Neural cell (in vitro differentiated cells): Measurements from ENCODE around the gene RUBCNL.

Source experiments
- CTCF ChIP-seq: fragments of 450-650 bp; IDR thresholded peaks from 2 replicates; pipeline ENCODE4 v1.5.1; 2014; ENCODE audit warnings: antibody characterized with exemption, mild to moderate bottlenecking, moderate library complexity; ENCODE audit not compliant: poor library complexity, severe bottlenecking
- EP300 ChIP-seq: fragments of 450-650 bp; conservative IDR thresholded peaks from 2 replicates; pipeline ENCODE4 v1.6.1; 2014; ENCODE audit warnings: antibody characterized with exemption, mild to moderate bottlenecking, moderate library complexity; ENCODE audit not compliant: poor library complexity, severe bottlenecking
- EZH2 ChIP-seq: fragments of 200-600, 300-800 bp; shearing (Covaris generic), sonication (generic); IDR thresholded peaks from 2 replicates; pipeline ENCODE4 v1.6.1; 2014; ENCODE audit warnings: antibody characterized with exemption, low read length, borderline replicate concordance, mild to moderate bottlenecking; ENCODE audit not compliant: insufficient read depth, poor library complexity, severe bottlenecking
- MXI1 ChIP-seq: fragments of 450-650 bp; conservative IDR thresholded peaks from 2 replicates; pipeline ENCODE4 v1.6.1; 2014; ENCODE audit warnings: antibody characterized with exemption, mild to moderate bottlenecking; ENCODE audit not compliant: poor library complexity, severe bottlenecking
- POLR2AphosphoS5 ChIP-seq: IDR thresholded peaks from 2 replicates; pipeline ENCODE4 v1.6.1; 2012
- RAD21 ChIP-seq: fragments of 450-650 bp; conservative IDR thresholded peaks from 2 replicates; pipeline ENCODE4 v1.6.1; 2014; ENCODE audit warnings: antibody characterized with exemption, mild to moderate bottlenecking, moderate library complexity
- TAF1 ChIP-seq: IDR thresholded peaks from 2 replicates; pipeline ENCODE4 v1.6.1; 2012; ENCODE audit warnings: low read depth
- TF ChIP-seq, protein P1 (sequence below): IDR thresholded peaks from 2 replicates; pipeline ENCODE4 v1.6.1; 2012; ENCODE audit warnings: borderline replicate concordance

DNA sequence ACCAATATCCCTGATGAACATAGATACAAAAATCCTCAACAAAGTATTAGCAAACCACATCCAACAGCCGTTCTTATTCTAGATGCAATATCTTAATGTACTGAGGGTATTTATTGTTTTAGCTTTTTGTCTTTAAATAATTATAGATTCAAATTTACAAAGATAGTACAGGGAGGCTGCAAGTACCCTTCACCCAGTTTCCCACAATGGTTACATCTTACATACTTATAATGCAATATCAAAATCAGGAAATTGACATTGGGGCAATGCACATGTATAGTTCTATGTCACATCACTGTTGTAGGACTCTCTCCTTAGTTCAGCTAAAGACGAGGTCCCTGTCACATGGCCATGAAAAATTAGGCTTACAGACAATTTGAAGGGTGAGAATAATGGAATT, 75.8 kb downstream of the RUBCNL start:
- TF ChIP-seq CTCF (no peak), EZH2 (no peak), POLR2AphosphoS5 (no peak), EP300 (no peak), RAD21 (no peak), TAF1 (no peak), MXI1 (no peak)
- TF ChIP-seq, protein P1, sequence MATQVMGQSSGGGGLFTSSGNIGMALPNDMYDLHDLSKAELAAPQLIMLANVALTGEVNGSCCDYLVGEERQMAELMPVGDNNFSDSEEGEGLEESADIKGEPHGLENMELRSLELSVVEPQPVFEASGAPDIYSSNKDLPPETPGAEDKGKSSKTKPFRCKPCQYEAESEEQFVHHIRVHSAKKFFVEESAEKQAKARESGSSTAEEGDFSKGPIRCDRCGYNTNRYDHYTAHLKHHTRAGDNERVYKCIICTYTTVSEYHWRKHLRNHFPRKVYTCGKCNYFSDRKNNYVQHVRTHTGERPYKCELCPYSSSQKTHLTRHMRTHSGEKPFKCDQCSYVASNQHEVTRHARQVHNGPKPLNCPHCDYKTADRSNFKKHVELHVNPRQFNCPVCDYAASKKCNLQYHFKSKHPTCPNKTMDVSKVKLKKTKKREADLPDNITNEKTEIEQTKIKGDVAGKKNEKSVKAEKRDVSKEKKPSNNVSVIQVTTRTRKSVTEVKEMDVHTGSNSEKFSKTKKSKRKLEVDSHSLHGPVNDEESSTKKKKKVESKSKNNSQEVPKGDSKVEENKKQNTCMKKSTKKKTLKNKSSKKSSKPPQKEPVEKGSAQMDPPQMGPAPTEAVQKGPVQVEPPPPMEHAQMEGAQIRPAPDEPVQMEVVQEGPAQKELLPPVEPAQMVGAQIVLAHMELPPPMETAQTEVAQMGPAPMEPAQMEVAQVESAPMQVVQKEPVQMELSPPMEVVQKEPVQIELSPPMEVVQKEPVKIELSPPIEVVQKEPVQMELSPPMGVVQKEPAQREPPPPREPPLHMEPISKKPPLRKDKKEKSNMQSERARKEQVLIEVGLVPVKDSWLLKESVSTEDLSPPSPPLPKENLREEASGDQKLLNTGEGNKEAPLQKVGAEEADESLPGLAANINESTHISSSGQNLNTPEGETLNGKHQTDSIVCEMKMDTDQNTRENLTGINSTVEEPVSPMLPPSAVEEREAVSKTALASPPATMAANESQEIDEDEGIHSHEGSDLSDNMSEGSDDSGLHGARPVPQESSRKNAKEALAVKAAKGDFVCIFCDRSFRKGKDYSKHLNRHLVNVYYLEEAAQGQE = no peak
